HepG2 (cell line): ENCODE results near the gene FAF2. TPM values are rescaled to one million over a fixed set of nuclear protein-coding genes. Genes with fewer than 3 reads are reported as not detected.

ENCODE experiments used
- AGO2 ChIP-seq: fragments of 200-400 bp; formaldehyde crosslinking; optimal IDR thresholded peaks from 2 replicates; pipeline ENCODE3; 2017; ENCODE audit warnings: mild to moderate bottlenecking, low read depth, low read length, moderate library complexity
- ASH2L ChIP-seq: fragments of 300-600, 200-600 bp; sonication (generic); IDR thresholded peaks from 2 replicates; pipeline ENCODE4 v1.7.0; 2017; ENCODE audit warnings: low read depth, mild to moderate bottlenecking, moderate library complexity, mixed read lengths, low read length; ENCODE audit not compliant: insufficient read length
- ATF4 ChIP-seq, 2 experiments: fragments of 450-650 bp in 1 of 2; sonication (generic) in 1 of 2; formaldehyde crosslinking; IDR thresholded peaks; 2 replicates each; pipeline versions ENCODE4 v1.5.0 to v1.8.0; 2020 to 2022; ENCODE audit warnings: mild to moderate bottlenecking in 1 of 2, missing genetic modification reagents in 1 of 2
- DNMT3B ChIP-seq: conservative IDR thresholded peaks from 2 replicates; pipeline ENCODE4 v1.6.1; 2016; ENCODE audit warnings: missing biosample characterization, control low read depth
- ELF1 ChIP-seq: sonication (generic); formaldehyde crosslinking; IDR thresholded peaks from 2 replicates; pipeline ENCODE4 v1.4.0; 2020; ENCODE audit warnings: missing genetic modification reagents
- HES4 ChIP-seq: sonication (generic); formaldehyde crosslinking; IDR thresholded peaks from 2 replicates; pipeline ENCODE4 v1.9.0; 2021; ENCODE audit warnings: mild to moderate bottlenecking, missing genetic modification reagents, borderline replicate concordance
- HOMEZ ChIP-seq: IDR thresholded peaks from 2 replicates; pipeline ENCODE4 v1.6.1; 2016; ENCODE audit warnings: low read depth
- IKZF5 ChIP-seq: IDR thresholded peaks from 2 replicates; pipeline ENCODE4 v1.6.1; 2018; ENCODE audit warnings: missing genetic modification reagents, mild to moderate bottlenecking, missing compliant biosample characterization
- KDM5B ChIP-seq: sonication (generic); formaldehyde crosslinking; IDR thresholded peaks from 2 replicates; pipeline ENCODE4 v1.4.0; 2020; ENCODE audit warnings: missing genetic modification reagents, mild to moderate bottlenecking, borderline replicate concordance
- KLF12 ChIP-seq: sonication (generic); formaldehyde crosslinking; IDR thresholded peaks from 2 replicates; pipeline ENCODE4 v1.4.0; 2020; ENCODE audit warnings: missing genetic modification reagents, borderline replicate concordance
- NONO ChIP-seq, 2 experiments: fragments of 450-650 bp in 1 of 2; sonication (generic) in 1 of 2; formaldehyde crosslinking in 1 of 2; IDR thresholded peaks in 1 of 2; conservative IDR thresholded peaks in 1 of 2; 2 replicates each; pipeline versions ENCODE4 v1.6.1 to v1.8.0; 2017 to 2022; ENCODE audit warnings: mild to moderate bottlenecking in 1 of 2, missing genetic modification reagents in 1 of 2, moderate library complexity in 1 of 2
- SALL1 ChIP-seq: sonication (generic); formaldehyde crosslinking; IDR thresholded peaks from 2 replicates; pipeline ENCODE4 v1.8.0; 2022; ENCODE audit warnings: mild to moderate bottlenecking, missing genetic modification reagents
- SNAPC5 ChIP-seq: sonication (generic); formaldehyde crosslinking; IDR thresholded peaks from 2 replicates; pipeline ENCODE4 v1.8.1; 2023; ENCODE audit warnings: mild to moderate bottlenecking, missing genetic modification reagents, borderline replicate concordance
- TBX3 ChIP-seq: fragments of 450-650 bp; IDR thresholded peaks from 2 replicates; pipeline ENCODE4 v1.6.1; 2017; ENCODE audit warnings: antibody characterized with exemption, mild to moderate bottlenecking, inconsistent platforms, borderline replicate concordance
- ZC3H13 ChIP-seq: sonication (generic); formaldehyde crosslinking; IDR thresholded peaks from 2 replicates; pipeline ENCODE4 v1.8.1; 2023; ENCODE audit warnings: mild to moderate bottlenecking, missing genetic modification reagents, moderate library complexity
- ZNF235 ChIP-seq: sonication (generic); formaldehyde crosslinking; IDR thresholded peaks from 2 replicates; pipeline ENCODE4 v1.8.1; 2023; ENCODE audit warnings: mild to moderate bottlenecking, missing genetic modification reagents, borderline replicate concordance
- ZNF367 ChIP-seq: sonication (generic); formaldehyde crosslinking; IDR thresholded peaks from 2 replicates; pipeline ENCODE4 v1.4.0; 2020; ENCODE audit warnings: missing genetic modification reagents, borderline replicate concordance
- ZNF503 ChIP-seq: sonication (generic); formaldehyde crosslinking; IDR thresholded peaks from 2 replicates; pipeline ENCODE4 v1.4.0; 2020; ENCODE audit warnings: missing genetic modification reagents
- ZNF543 ChIP-seq: sonication (generic); formaldehyde crosslinking; IDR thresholded peaks from 2 replicates; pipeline ENCODE4 v1.4.0; 2020; ENCODE audit warnings: mild to moderate bottlenecking, missing genetic modification reagents
- ZNF747 ChIP-seq: sonication (generic); formaldehyde crosslinking; IDR thresholded peaks from 2 replicates; pipeline ENCODE4 v1.8.1; 2023; ENCODE audit warnings: missing genetic modification reagents, mild to moderate bottlenecking, borderline replicate concordance
- ZNF776 ChIP-seq: sonication (generic); formaldehyde crosslinking; IDR thresholded peaks from 2 replicates; pipeline ENCODE4 v1.4.0; 2020; ENCODE audit warnings: mild to moderate bottlenecking, missing genetic modification reagents
- ZNF788 ChIP-seq: sonication (generic); formaldehyde crosslinking; IDR thresholded peaks from 2 replicates; pipeline ENCODE4 v1.5.0; 2020; ENCODE audit warnings: mild to moderate bottlenecking, missing genetic modification reagents, borderline replicate concordance
- ZNF879 ChIP-seq: sonication (generic); formaldehyde crosslinking; IDR thresholded peaks from 2 replicates; pipeline ENCODE4 v1.8.1; 2023; ENCODE audit warnings: missing genetic modification reagents
- polyA plus RNA-seq, 8 experiments: library from polyadenylated mRNA; depleted of rRNA in 3 of 8; stranded (reverse) in 7 of 8; unstranded in 1 of 8; fragments of >200 nt; fragmentation: Illumina TruSeq in 4 of 8; extraction: Trizol in 4 of 8; gene quantifications; 2 replicates each; pipeline versions ENCODE4 v1.2.1 to v1.2.3, GENCODE V29; 2011 to 2016; ENCODE audit warnings: low read depth in 4 of 8, missing spikeins in 1 of 8, mixed read lengths in 1 of 8; ENCODE audit not compliant: insufficient read depth in 1 of 8
- total RNA-seq, 5 experiments: library from RNA; depleted of rRNA; stranded (reverse); fragments of >200 nt; fragmentation: Illumina TruSeq; extraction: Trizol; gene quantifications; 2 replicates each; pipeline ENCODE4 v1.2.3, GENCODE V29; 2016; ENCODE audit warnings: low read depth in 1 of 5

The FAF2 gene
- total and polyA plus RNA-seq, 2 of the 13 experiments (the other 11 are each of a cell fraction or from before 2014, with no cell fraction given), result 27.8 to 34.3 TPM

GRCh38 chr5:176447978-176448608, at the start of gene FAF2 (continued):
- TF ChIP-seq ZNF235 (CRISPR knock-in tag) (0 out of 2 replicates have a peak, but pooled peaks have one; percentile 55), NONO (IDR thresholded peaks at IDR 0.05) (no peak), NONO (CRISPR knock-in tag; conservative IDR thresholded peaks at IDR 0.05) (peak; percentile 88; the same call in 1 of the 2 replicates), HES4 (CRISPR knock-in tag) (0 out of 2 replicates have a peak, but pooled peaks have one; percentile 42), HOMEZ (no peak), ZNF879 (CRISPR knock-in tag) (no peak), ZNF367 (CRISPR knock-in tag) (no peak), SNAPC5 (CRISPR knock-in tag) (no peak), KLF12 (no peak), DNMT3B (0 out of 2 replicates have a peak, but pooled peaks have one; percentile 76), ZC3H13 (CRISPR knock-in tag) (0 out of 2 replicates have a peak, but pooled peaks have one; percentile 23), IKZF5 (CRISPR knock-in tag) (peak; percentile 87; the same call in 1 of the 2 replicates), AGO2 (peak; percentile 6), ASH2L (peak; percentile 86), ATF4 (CRISPR knock-in tag; IDR thresholded peaks at IDR 0.05) (peak in 1 of 2 experiments; percentile 16; a peak in 1 of 4 replicates), ZNF503 (CRISPR knock-in tag) (peak; percentile 41; the same call in 1 of the 2 replicates), ELF1 (CRISPR knock-in tag) (peak; percentile 86), ZNF747 (no peak), ZNF776 (CRISPR knock-in tag) (peak; percentile 52; the same call in 1 of the 2 replicates), KDM5B (CRISPR knock-in tag) (peak; percentile 58; the same call in 1 of the 2 replicates), SALL1 (CRISPR knock-in tag) (peak; percentile 54), ZNF543 (CRISPR knock-in tag) (peak; percentile 37; the same call in 1 of the 2 replicates), TBX3 (peak; percentile 67; the same call in 1 of the 2 replicates), ZNF788 (CRISPR knock-in tag) (peak; percentile 66; the same call in 1 of the 2 replicates)
